ENCODE results near the gene HLCS. TPM values are rescaled to one million over a fixed set of nuclear protein-coding genes. Genes with fewer than 3 reads are reported as not detected.

HLCS gene
- total RNA-seq, 1 donor = 10.2 TPM

DNA sequence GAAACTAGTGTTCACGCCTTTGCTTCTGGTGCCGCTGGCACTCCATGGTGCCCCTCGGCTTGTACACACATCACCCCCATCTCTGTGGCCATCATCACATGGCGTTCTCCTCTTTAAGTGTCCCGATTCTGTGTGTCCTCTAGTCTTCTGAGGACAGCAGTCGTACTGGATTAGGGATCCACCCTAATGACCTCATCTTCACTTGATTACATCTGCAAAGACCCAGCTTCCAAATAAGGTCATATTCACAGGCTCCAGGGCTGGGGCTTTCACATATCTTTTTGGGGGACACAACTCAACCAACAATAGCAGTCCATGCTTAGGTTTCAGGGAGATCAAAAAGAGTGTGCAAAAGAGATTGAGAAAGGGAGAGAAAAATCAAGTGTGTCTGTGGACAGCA lies 64.9 kb downstream of the HLCS start:
- no peaks in the 10 kb centered on the region for H3K9me3 ChIP-seq (ENCODE audit: low read depth, low read length)
- no peak overlapping the region for H3K4me3 ChIP-seq (ENCODE audit: low read length)
- no peaks in the 10 kb centered on the region for H3K27me3 ChIP-seq (ENCODE audit: insufficient read depth, low read length)
- H3K4me1 ChIP-seq (ENCODE audit: insufficient read depth, low read length) = no peaks in the 10 kb centered on the region

DNA sequence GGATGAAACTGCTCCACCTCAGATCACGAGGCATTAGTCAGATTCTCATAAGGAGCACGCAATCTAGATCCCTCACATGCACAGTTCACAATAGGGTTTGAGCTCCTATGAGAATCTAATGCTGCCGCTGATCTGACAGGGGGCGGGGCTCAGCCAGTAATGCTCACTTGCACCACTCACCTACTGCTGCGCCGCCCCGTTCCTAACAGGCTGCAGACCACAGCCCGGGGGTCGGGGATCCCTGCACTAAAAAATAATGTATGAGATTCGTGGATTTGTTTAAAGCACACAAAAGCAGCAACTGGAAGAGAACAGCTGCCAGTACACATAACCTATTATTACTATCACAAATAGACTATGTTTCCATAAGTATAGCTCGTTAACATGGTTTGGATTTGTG lies 72.9 kb downstream of the HLCS start:
- H3K27me3 ChIP-seq (ENCODE audit: insufficient read depth, low read length) = no peaks in the 10 kb centered on the region
- no peaks in the 10 kb centered on the region for H3K4me1 ChIP-seq (ENCODE audit: insufficient read depth, low read length)
- no peak overlapping the region for H3K4me3 ChIP-seq (ENCODE audit: low read length)
- no peaks in the 10 kb centered on the region for H3K9me3 ChIP-seq (ENCODE audit: low read depth, low read length)

DNA sequence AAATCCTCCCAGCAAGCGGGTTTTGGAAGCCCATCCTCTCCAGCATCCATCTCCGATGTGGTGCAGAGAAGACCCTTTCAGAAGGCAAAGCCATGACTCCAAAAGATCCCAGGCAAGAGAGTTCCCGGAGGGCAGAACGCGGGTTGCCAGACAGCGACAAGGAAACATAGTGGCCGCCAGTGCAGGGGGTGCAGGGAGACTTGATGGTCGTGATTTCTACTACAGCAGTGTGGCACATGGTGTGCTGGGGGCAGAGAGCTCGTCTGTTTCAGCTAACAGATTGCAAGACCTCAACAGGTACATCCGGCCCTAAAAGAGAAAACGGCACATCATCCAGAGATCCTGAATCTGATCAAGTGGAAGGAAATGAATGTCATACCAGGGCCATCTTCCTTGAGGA lies 74.3 kb downstream of the HLCS start:
- H3K27me3 ChIP-seq (ENCODE audit: insufficient read depth, low read length) = no peaks in the 10 kb centered on the region
- no peaks in the 10 kb centered on the region for H3K4me1 ChIP-seq (ENCODE audit: insufficient read depth, low read length)
- H3K4me3 ChIP-seq (ENCODE audit: low read length) = no peak overlapping the region
- H3K9me3 ChIP-seq (ENCODE audit: low read depth, low read length) = no peaks in the 10 kb centered on the region

DNA sequence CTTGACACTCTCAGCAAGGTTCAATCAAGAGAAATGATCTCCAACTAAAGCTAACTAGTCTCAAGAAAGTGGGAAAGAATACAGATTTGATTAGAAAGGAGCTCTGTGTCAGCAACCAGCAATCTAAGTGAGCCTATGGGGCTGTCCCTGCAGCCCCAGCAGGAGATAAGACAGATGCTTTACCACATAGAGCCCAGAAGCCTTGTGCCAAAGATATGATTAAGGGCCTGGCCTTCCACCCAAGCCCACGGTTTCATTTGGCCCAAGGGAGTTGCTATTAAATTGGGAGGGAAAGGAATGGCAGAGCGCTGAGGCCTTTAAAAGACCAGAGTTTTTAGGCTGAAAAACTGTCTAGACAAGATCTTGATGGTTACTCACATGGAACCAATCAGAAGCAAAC lies 74.8 kb downstream of the HLCS start:
- no peaks in the 10 kb centered on the region for H3K4me1 ChIP-seq (ENCODE audit: insufficient read depth, low read length)

DNA sequence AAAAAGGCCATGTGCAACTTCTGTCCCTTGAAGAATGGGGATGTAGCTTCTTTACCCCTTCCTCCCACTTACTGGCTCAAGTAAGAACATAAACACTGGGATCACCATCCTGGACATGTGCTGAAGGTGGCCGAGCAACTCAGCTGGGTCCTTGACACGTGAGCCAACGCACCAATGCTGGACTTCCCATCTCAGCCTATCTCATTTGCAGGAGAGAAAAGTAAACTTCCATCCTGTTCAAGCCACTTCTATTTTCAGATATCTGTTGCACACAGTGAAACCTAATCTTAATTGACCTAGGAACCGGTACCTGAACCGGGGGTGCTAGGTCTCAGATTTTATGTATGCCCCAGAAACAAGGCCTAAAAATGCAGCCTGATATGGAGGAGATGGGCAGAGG lies 75.3 kb downstream of the HLCS start:
- H3K27me3 ChIP-seq (ENCODE audit: insufficient read depth, low read length) = no peaks in the 10 kb centered on the region
- no peaks in the 10 kb centered on the region for H3K9me3 ChIP-seq (ENCODE audit: low read depth, low read length)
- H3K4me1 ChIP-seq (ENCODE audit: insufficient read depth, low read length) = no peaks in the 10 kb centered on the region
- no peak overlapping the region for H3K4me3 ChIP-seq (ENCODE audit: low read length)

More for the DNA sequence above, 74.8 kb downstream of the HLCS start:
- H3K27me3 ChIP-seq (ENCODE audit: insufficient read depth, low read length) = no peaks in the 10 kb centered on the region
- H3K9me3 ChIP-seq (ENCODE audit: low read depth, low read length) = no peaks in the 10 kb centered on the region
- H3K4me3 ChIP-seq (ENCODE audit: low read length) = no peak overlapping the region

DNA sequence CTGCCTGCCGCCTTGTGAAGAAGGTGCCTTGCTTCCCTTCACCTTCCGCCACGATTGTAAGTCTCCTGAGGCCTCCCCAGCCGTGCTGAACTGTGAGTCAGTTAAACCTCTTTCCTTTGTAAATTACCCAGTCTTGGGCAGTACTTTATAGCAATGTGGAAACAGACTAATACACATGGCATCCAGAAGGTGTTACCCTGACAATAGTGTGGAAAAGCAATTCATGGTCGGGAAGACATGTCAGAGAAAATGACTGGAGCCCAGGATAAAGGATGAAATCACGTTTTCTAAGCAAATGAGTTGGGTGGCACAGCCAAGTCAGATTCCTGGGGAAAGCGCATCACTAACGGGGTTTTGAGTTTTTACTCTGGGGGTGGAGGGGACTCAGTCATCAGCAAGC lies 76.4 kb downstream of the HLCS start:
- no peaks in the 10 kb centered on the region for H3K27me3 ChIP-seq (ENCODE audit: insufficient read depth, low read length)
- H3K4me3 ChIP-seq (ENCODE audit: low read length) = no peak overlapping the region
- H3K9me3 ChIP-seq (ENCODE audit: low read depth, low read length) = no peaks in the 10 kb centered on the region
- no peaks in the 10 kb centered on the region for H3K4me1 ChIP-seq (ENCODE audit: insufficient read depth, low read length)

DNA sequence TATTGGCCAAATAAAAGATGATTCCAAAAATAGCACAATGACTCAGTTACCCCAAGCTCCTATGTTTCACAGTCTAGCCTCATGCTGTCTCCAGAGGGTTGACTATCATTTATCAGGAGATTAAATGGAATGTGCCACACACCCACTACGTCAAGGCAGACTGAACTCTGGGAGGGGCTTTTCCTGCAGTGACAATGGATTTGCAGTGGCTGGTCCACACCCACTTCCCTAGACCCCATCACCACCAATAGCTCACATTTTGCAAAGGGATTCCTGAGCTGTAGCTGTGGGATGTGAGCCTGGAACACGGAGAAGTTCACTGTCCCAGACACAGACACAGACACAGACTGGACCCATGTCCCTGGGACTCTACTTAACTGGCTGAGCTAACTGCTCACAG lies 77.1 kb downstream of the HLCS start:
- Histone ChIP-seq H3K27me3 (ENCODE audit: insufficient read depth, low read length) (no peaks in the 10 kb centered on the region), H3K9me3 (ENCODE audit: low read depth, low read length) (no peaks in the 10 kb centered on the region), H3K4me1 (ENCODE audit: insufficient read depth, low read length) (no peaks in the 10 kb centered on the region), H3K4me3 (ENCODE audit: low read length) (no peak overlapping the region)

DNA sequence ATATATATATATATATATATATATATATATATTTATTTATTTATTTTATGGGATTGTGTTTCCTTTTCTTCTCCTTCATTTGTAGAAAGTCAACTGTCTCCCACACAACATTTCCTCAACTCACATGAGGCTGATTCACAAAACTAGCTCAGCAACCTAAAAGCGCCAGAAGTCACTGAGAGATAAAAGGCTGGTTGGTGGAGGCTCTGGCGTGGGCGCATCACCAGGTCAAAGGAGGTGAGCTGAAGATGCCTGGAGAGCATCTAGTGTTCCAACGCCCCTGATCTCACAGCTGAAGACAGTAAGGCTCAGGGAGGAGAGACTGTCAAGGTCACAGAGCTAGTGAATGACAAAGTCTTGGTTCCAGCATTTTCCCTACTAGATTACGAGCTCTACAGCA lies 78.0 kb downstream of the HLCS start:
- Histone ChIP-seq H3K9me3 (ENCODE audit: low read depth, low read length) (no peaks in the 10 kb centered on the region), H3K4me1 (ENCODE audit: insufficient read depth, low read length) (no peaks in the 10 kb centered on the region), H3K4me3 (ENCODE audit: low read length) (no peak overlapping the region), H3K27me3 (ENCODE audit: insufficient read depth, low read length) (no peaks in the 10 kb centered on the region)

DNA sequence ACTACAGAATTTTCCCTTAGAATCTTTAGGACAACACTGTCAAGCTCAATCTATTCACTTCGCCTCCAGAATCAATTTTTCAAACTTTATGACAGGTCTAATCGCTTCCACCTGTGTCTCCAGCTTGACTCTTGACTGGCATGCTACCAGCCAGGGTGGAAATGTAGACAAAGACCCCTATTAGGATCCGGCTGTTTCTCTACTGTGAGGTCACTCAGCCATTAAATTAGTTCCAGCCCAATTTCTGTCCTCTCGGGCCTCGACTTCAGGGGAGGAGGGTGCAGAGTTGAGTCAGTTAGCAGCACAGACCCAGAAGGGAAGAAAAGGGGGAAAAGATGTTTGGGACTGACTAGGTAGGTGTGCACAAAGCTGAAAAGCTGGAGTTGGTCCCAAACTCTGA lies 78.5 kb downstream of the HLCS start:
- no peaks in the 10 kb centered on the region for H3K9me3 ChIP-seq (ENCODE audit: low read depth, low read length)
- H3K4me1 ChIP-seq (ENCODE audit: insufficient read depth, low read length) = no peaks in the 10 kb centered on the region
- H3K4me3 ChIP-seq (ENCODE audit: low read length) = no peak overlapping the region
- no peaks in the 10 kb centered on the region for H3K27me3 ChIP-seq (ENCODE audit: insufficient read depth, low read length)

DNA sequence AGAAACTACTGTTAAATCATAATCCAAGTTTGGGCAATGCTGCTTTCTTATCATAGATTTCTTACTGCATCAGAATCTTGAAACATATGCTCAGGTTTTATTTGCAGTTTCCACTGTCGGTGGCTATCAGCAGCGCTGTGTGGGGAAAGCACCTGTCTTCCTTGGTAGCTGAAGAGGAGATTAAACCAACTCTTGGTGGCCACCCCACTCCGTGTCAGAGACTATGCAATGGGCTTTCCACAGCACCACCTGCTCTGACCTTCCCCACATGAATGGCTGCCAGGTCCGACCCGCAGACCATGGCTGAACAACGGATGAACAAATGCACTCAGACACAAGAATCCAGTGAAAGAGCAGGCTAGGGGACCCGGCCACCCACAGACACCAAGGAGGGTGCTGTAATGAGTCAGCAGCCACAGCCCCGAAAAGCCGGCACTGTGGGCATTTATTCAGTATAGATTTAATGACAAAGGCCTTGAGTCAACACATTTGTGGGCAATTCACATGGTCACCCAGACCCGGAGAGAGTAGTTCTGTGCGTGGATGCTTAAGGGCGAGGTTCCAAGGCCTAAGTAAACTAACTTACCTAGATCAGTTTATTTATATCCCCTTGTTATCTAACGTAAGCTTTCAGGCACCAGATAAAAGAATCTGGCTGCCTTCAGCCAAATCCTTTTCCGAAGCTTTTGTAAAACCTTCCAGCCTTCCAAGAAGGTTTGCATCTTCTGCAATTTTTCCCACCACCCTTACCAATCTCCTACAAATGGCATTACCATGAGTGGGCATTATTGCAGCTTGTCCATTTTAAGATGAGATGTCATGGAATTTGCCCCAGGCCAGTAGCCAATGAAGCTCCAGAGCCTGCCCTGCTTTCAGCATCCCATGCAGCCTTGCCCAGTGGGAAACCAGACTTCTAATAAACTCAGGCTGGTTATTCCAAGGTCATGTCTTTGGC lies 82.7 kb downstream of the HLCS start:
- Histone ChIP-seq H3K9me3 (ENCODE audit: low read depth, low read length) (no peaks in the 10 kb centered on the region), H3K4me1 (ENCODE audit: insufficient read depth, low read length) (no peaks in the 10 kb centered on the region), H3K4me3 (ENCODE audit: low read length) (no peak overlapping the region), H3K27me3 (ENCODE audit: insufficient read depth, low read length) (no peaks in the 10 kb centered on the region)

DNA sequence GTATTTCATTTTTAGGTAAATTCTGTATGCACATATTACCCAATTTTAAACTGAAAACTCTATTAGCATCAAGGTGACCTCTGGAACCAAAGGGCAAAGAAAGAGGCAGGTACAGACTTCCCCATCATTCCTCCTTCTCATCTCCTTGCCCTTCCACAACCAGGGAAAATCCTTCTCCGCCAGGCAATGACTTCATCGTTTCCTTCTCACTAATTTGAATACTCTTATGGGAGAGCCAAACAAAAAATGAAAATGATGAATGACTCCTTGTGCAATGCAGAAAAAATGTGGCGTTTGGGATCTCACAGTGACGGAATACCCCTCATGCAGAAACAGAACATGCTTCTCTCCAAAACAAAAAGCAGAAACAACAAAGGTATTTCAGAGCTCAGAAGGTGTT lies 83.7 kb downstream of the HLCS start:
- H3K4me3 ChIP-seq (ENCODE audit: low read length) = no peak overlapping the region
- no peaks in the 10 kb centered on the region for H3K4me1 ChIP-seq (ENCODE audit: insufficient read depth, low read length)
- no peaks in the 10 kb centered on the region for H3K9me3 ChIP-seq (ENCODE audit: low read depth, low read length)
- H3K27me3 ChIP-seq (ENCODE audit: insufficient read depth, low read length) = no peaks in the 10 kb centered on the region

DNA sequence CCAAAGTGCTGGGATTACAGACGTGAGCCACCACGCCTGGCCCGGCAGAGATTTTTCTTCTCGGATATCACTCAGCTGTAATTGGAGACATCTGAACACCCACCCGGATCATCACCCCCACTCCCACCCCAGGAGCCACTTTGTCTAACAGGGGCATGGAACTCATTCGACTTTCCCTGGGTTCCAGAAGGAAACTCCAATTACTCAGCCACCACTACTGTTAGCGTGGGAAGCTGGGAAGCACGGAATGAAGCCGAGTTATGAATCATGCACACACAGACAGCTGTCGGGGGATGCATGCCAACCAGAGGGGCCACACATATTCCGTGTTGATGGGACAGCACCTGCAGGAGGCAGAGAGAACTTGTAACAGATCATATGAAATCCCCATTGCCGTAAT lies 85.2 kb downstream of the HLCS start:
- Histone ChIP-seq H3K9me3 (ENCODE audit: low read depth, low read length) (no peaks in the 10 kb centered on the region), H3K4me3 (ENCODE audit: low read length) (no peak overlapping the region), H3K27me3 (ENCODE audit: insufficient read depth, low read length) (no peaks in the 10 kb centered on the region), H3K4me1 (ENCODE audit: insufficient read depth, low read length) (no peaks in the 10 kb centered on the region)

DNA sequence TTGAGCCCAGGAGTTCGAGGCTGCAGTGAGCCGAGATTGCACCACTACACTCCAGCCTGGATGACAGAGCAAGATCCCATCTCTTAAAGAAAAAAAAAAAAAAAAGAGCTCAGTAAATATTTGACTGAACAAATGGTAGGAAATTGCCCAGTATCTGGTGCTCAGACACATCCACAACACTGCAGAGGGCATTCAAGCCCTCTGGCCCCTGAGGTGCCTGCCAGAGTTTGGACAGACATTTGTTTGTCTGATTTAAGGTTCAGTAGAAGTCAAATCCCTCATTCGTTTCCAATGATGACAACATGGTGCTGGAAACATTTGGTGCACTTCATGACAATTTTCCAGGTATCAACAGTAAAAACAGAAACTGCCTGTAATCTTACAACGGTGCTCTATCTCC lies 86.6 kb downstream of the HLCS start:
- H3K27me3 ChIP-seq (ENCODE audit: insufficient read depth, low read length) = no peaks in the 10 kb centered on the region
- H3K4me1 ChIP-seq (ENCODE audit: insufficient read depth, low read length) = no peaks in the 10 kb centered on the region
- no peaks in the 10 kb centered on the region for H3K9me3 ChIP-seq (ENCODE audit: low read depth, low read length)
- H3K4me3 ChIP-seq (ENCODE audit: low read length) = no peak overlapping the region

DNA sequence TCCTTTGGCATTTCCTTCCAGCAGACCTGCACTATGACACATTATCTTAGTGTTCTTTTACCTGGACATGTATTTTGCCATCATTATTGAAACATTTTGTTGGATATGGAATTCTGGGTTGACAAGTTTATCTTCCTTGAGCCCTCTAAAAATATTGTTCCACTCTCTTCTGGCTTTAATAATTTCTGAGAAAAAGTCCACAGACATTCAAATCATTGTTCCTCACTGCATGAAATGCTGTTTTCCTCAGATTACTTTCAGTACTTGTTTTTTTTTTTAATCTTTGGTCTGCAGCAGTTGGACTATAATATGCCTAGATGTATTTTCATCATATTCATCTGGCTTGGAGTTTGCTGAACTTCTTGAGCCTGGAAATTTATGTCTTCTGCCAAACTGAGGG lies 88.7 kb downstream of the HLCS start:
- H3K4me3 ChIP-seq (ENCODE audit: low read length) = no peak overlapping the region
- H3K4me1 ChIP-seq (ENCODE audit: insufficient read depth, low read length) = no peaks in the 10 kb centered on the region
- H3K9me3 ChIP-seq (ENCODE audit: low read depth, low read length) = no peaks in the 10 kb centered on the region
- H3K27me3 ChIP-seq (ENCODE audit: insufficient read depth, low read length) = no peaks in the 10 kb centered on the region

DNA sequence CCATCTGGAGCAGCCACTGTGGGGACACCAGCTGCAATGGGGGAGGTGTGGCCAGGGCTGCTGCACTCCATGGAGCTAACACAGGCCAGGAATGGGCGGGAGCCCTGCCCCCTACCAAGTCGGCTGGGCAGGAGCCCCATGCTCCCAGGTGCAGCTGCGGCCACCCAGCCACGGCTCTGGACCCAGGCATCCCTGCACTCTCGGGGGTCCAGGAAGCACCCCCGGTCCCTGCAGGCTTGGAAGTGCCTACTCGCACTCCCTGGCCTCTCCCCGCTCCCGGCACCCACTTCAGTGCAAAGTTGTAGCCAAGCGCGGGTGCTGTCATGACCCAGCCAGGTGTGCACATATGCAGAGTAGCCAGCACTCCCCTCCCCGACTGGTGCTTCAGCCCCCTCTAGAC lies 91.8 kb downstream of the HLCS start:
- Histone ChIP-seq H3K9me3 (ENCODE audit: low read depth, low read length) (no peaks in the 10 kb centered on the region), H3K4me1 (ENCODE audit: insufficient read depth, low read length) (no peaks in the 10 kb centered on the region), H3K27me3 (ENCODE audit: insufficient read depth, low read length) (no peaks in the 10 kb centered on the region), H3K4me3 (ENCODE audit: low read length) (no peak overlapping the region)

DNA sequence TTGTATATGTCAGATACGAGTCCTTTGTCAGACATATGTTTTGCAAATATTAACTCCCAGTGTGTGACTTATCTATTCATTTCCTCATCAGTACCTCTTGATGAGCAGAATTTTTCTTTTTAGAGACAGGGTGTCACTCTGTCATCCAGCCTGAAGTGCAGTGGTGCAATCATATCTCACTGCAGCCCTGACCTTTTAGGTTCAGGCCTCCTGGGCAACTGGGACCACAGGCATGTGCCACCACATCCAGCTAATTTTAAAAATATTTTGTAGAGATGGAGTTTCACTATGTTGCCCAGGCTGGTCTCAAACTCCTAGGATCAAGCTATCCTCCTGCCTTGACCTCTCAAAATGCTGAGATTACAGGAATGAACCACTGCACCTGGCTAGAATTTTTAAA lies 93.0 kb downstream of the HLCS start:
- Histone ChIP-seq H3K4me1 (ENCODE audit: insufficient read depth, low read length) (no peaks in the 10 kb centered on the region), H3K4me3 (ENCODE audit: low read length) (no peak overlapping the region), H3K9me3 (ENCODE audit: low read depth, low read length) (no peaks in the 10 kb centered on the region), H3K27me3 (ENCODE audit: insufficient read depth, low read length) (no peaks in the 10 kb centered on the region)
